HG03342 (cell line): ENCODE results near the gene ASTN2.

ENCODE experiments used
- ATAC-seq: cut with Tn5 transposase; IDR thresholded peaks from one replicate; pipeline ENCODE4 v1.9.1; 2021; ENCODE audit warnings: mild to moderate bottlenecking, moderate library complexity; ENCODE audit not compliant: unreplicated experiment

ASTN2 gene

GRCh38 chr9:117029341-117029740 is 385.5 kb downstream of the ASTN2 start:
- ATAC-seq, result no peak

- ATAC-seq, result no peak
Measured at GRCh38 chr9:117028103-117028858, 386.6 kb downstream of the ASTN2 start.

- no peak for ATAC-seq
Measured at GRCh38 chr9:117021906-117022305, 393.0 kb downstream of the ASTN2 start.

- no peak for ATAC-seq
Measured at GRCh38 chr9:117018966-117019617, 395.8 kb downstream of the ASTN2 start.

GRCh38 chr9:117017414-117017985 is 397.4 kb downstream of the ASTN2 start:
- ATAC-seq, result no peak

GRCh38 chr9:117014061-117014460 is 400.8 kb downstream of the ASTN2 start:
- ATAC-seq, result no peak

GRCh38 chr9:117013440-117013995 is 401.3 kb downstream of the ASTN2 start:
- ATAC-seq, result no peak

GRCh38 chr9:117010061-117010460 is 404.8 kb downstream of the ASTN2 start:
- no peak for ATAC-seq

GRCh38 chr9:117008876-117009275 is 406.0 kb downstream of the ASTN2 start:
- no peak for ATAC-seq

- no peak for ATAC-seq
Measured at GRCh38 chr9:117008461-117008860, 406.4 kb downstream of the ASTN2 start.

GRCh38 chr9:117002686-117003085 is 412.2 kb downstream of the ASTN2 start:
- no peak for ATAC-seq

- ATAC-seq, result no peak
Measured at GRCh38 chr9:117000834-117001233, 414.0 kb downstream of the ASTN2 start.

GRCh38 chr9:117000196-117000723 is 414.6 kb downstream of the ASTN2 start:
- no peak for ATAC-seq

- no peak for ATAC-seq
Measured at GRCh38 chr9:116998305-116998704, 416.6 kb downstream of the ASTN2 start.

GRCh38 chr9:116992865-116993264 is 422.0 kb downstream of the ASTN2 start:
- ATAC-seq, result no peak

- ATAC-seq, result no peak
Measured at GRCh38 chr9:116991051-116991450, 423.8 kb downstream of the ASTN2 start.

GRCh38 chr9:116990592-116990991 is 424.3 kb downstream of the ASTN2 start:
- ATAC-seq, result no peak

GRCh38 chr9:116987721-116988485 is 427.0 kb downstream of the ASTN2 start:
- no peak for ATAC-seq

GRCh38 chr9:116986015-116986414 is 428.8 kb downstream of the ASTN2 start:
- no peak for ATAC-seq

GRCh38 chr9:116985596-116985995 is 429.3 kb downstream of the ASTN2 start:
- no peak for ATAC-seq

- no peak for ATAC-seq
Measured at GRCh38 chr9:116984111-116984510, 430.7 kb downstream of the ASTN2 start.
